Nephron progenitor cell (in vitro differentiated cells): ENCODE measurements around the gene PNPLA1.

ENCODE experiments used
- DNase-seq: peaks from one replicate; pipeline ENCODE4 v3.0.0; 2021
- H3K27ac Mint-ChIP-seq: 2 replicates; pipeline ENCODE4 v1.8.0; 2021; ENCODE audit warnings: mild to moderate bottlenecking, moderate library complexity, mixed read lengths
- H3K27me3 Mint-ChIP-seq: 2 replicates; pipeline ENCODE4 v1.8.0; 2021; ENCODE audit warnings: mild to moderate bottlenecking, low read depth, mixed read lengths; ENCODE audit not compliant: poor library complexity
- H3K36me3 Mint-ChIP-seq: 2 replicates; pipeline ENCODE4 v1.8.0; 2021; ENCODE audit warnings: low read depth, mixed read lengths
- H3K4me1 Mint-ChIP-seq: 2 replicates; pipeline ENCODE4 v1.8.0; 2021; ENCODE audit warnings: mixed read lengths
- H3K4me3 Mint-ChIP-seq: 2 replicates; pipeline ENCODE4 v1.8.0; 2021; ENCODE audit warnings: mild to moderate bottlenecking, moderate library complexity, mixed read lengths
- H3K9me3 Mint-ChIP-seq: 2 replicates; pipeline ENCODE4 v1.8.0; 2021; ENCODE audit warnings: mild to moderate bottlenecking, moderate library complexity, mixed read lengths
- CTCF ChIP-seq: fragments of 200-600 bp; sonication (generic); IDR thresholded peaks from 2 replicates; pipeline ENCODE4 v1.5.0; 2021; ENCODE audit warnings: antibody characterized with exemption

Gene PNPLA1

DNA sequence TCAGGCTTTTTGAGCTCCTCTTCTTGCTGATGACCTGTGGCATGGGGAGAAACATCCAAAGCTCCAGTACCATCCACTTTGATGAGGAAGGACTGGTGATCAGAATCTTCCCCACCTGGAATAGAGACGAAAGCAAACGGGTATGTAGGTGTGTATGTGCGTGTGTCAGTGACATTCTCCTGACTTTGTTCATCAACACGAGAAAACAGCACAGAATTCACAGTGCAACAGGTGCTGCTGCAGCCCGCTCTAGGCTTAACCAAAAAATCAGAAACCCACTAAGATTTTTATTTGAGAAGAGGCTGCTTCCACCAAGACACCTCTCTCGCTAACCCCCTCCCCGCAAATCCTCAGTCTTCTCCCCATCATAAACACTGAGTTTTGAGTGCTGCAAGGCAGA lies 58.7 kb downstream of the PNPLA1 start:
- Mint-ChIP-seq H3K27me3 (peaks cover 16% of the 10 kb centered on the region), H3K36me3 (no peaks in the 10 kb centered on the region), H3K4me1 (peaks cover 80% of the 10 kb centered on the region), H3K4me3 (no peak overlapping the region), H3K9me3 (no peaks in the 10 kb centered on the region), H3K27ac (peak overlapping the region; percentile 6)
- no peak for DNase-seq
- TF ChIP-seq CTCF, result no peak

- no peak for TF ChIP-seq CTCF
- Mint-ChIP-seq H3K27ac (no peak overlapping the region), H3K27me3 (peaks cover 14% of the 10 kb centered on the region), H3K4me3 (no peak overlapping the region), H3K36me3 (no peaks in the 10 kb centered on the region), H3K9me3 (no peaks in the 10 kb centered on the region), H3K4me1 (peaks cover 87% of the 10 kb centered on the region)
- DNase-seq, result peak; percentile 71
Measured at GRCh38 chr6:36329798-36330291, 60.0 kb downstream of the PNPLA1 start.

GRCh38 chr6:36330366-36330765 lies 60.5 kb downstream of the PNPLA1 start:
- Mint-ChIP-seq H3K36me3 (no peaks in the 10 kb centered on the region), H3K27me3 (peaks cover 20% of the 10 kb centered on the region)

DNA sequence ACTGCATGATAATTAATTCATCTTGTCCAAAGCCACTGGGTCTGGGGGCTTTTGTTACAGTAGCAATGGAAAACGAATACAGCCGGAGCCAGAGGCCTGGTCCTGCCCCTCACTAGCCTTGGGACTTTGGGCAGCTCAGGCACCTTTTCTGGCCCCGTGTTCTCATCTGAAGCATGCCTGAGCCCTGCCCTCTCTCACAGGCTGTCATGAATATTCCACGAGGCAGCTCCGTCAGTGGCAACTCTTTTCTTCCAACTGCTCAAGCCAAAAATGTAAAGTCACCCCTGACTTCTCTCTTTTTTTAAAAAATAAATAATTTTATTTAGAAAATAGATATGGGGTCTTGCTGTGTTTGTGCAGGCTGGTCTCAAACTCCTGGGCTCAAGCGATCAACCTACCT lies 61.5 kb downstream of the PNPLA1 start:
- Mint-ChIP-seq H3K27ac (no peak overlapping the region), H3K4me3 (no peak overlapping the region), H3K9me3 (no peaks in the 10 kb centered on the region), H3K27me3 (peaks cover 30% of the 10 kb centered on the region), H3K36me3 (no peaks in the 10 kb centered on the region), H3K4me1 (peaks cover 81% of the 10 kb centered on the region)
- TF ChIP-seq CTCF, result no peak
- DNase-seq, result no peak

More at GRCh38 chr6:36330366-36330765, 60.5 kb downstream of the PNPLA1 start:
- peaks cover 87% of the 10 kb centered on the region for H3K4me1 Mint-ChIP-seq
- TF ChIP-seq CTCF, result no peak
- no peaks in the 10 kb centered on the region for H3K9me3 Mint-ChIP-seq
- no peak overlapping the region for H3K4me3 Mint-ChIP-seq
- DNase-seq, result no peak
- H3K27ac Mint-ChIP-seq, result no peak overlapping the region

- no peak for DNase-seq
- TF ChIP-seq CTCF, result no peak
- Mint-ChIP-seq H3K9me3 (no peaks in the 10 kb centered on the region), H3K36me3 (no peaks in the 10 kb centered on the region), H3K27me3 (peaks cover 42% of the 10 kb centered on the region), H3K4me1 (peaks cover 62% of the 10 kb centered on the region), H3K4me3 (no peak overlapping the region), H3K27ac (no peak overlapping the region)
Measured at GRCh38 chr6:36333171-36333895, 63.5 kb downstream of the PNPLA1 start.
